H9 (cell line): ENCODE data around the gene AMPH. TPM values are rescaled to one million over a fixed set of nuclear protein-coding genes. Genes with fewer than 3 reads are reported as not detected.

Experiments used
- DNase-seq: peaks from one replicate; pipeline ENCODE4 v3.0.0-alpha.2; 2017
- H2AFZ ChIP-seq: one replicate; pipeline ENCODE4 v1.6.1; 2013; ENCODE audit warnings: mild to moderate bottlenecking, low read length, control low read depth, moderate library complexity
- H2AK5ac ChIP-seq: 2 replicates; pipeline ENCODE4 v1.6.1; 2013; ENCODE audit warnings: low read length, control low read depth, mixed read lengths; ENCODE audit not compliant: insufficient read length
- H2BK120ac ChIP-seq: one replicate; pipeline ENCODE4 v1.6.1; 2013; ENCODE audit warnings: low read depth, mild to moderate bottlenecking, low read length, control low read depth, inconsistent platforms; ENCODE audit not compliant: poor library complexity, severe bottlenecking
- H2BK12ac ChIP-seq: 2 replicates; pipeline ENCODE4 v1.6.1; 2013; ENCODE audit warnings: low read length, control low read depth, mixed read lengths, low read depth; ENCODE audit not compliant: insufficient read length
- H2BK15ac ChIP-seq: 2 replicates; pipeline ENCODE4 v1.6.1; 2013; ENCODE audit warnings: low read depth, low read length, control low read depth
- H2BK20ac ChIP-seq: one replicate; pipeline ENCODE4 v1.6.1; 2013; ENCODE audit warnings: low read depth, mild to moderate bottlenecking, low read length, control low read depth, inconsistent platforms; ENCODE audit not compliant: poor library complexity, severe bottlenecking
- H2BK5ac ChIP-seq: 2 replicates; pipeline ENCODE4 v1.6.1; 2013; ENCODE audit warnings: low read length, control low read depth, mixed read lengths; ENCODE audit not compliant: insufficient read length
- H3K14ac ChIP-seq: 2 replicates; pipeline ENCODE4 v1.6.1; 2013; ENCODE audit warnings: low read length, control low read depth; ENCODE audit not compliant: insufficient read depth
- H3K18ac ChIP-seq: 2 replicates; pipeline ENCODE4 v1.6.1; 2013; ENCODE audit warnings: low read depth, mild to moderate bottlenecking, mixed read lengths, low read length, control low read depth; ENCODE audit not compliant: insufficient read length
- H3K23ac ChIP-seq: 2 replicates; pipeline ENCODE4 v1.6.1; 2013; ENCODE audit warnings: low read length, control low read depth, mixed read lengths, low read depth; ENCODE audit not compliant: insufficient read length
- H3K23me2 ChIP-seq: 2 replicates; pipeline ENCODE4 v1.6.1; 2013; ENCODE audit warnings: low read depth, mild to moderate bottlenecking, mixed read lengths, low read length, control low read depth; ENCODE audit not compliant: insufficient read length, poor library complexity, severe bottlenecking
- H3K27ac ChIP-seq: 2 replicates; pipeline ENCODE4 v1.5.1; 2013; ENCODE audit warnings: low read length, control low read depth, mixed read lengths, low read depth; ENCODE audit not compliant: insufficient read length
- H3K27me3 ChIP-seq: 2 replicates; pipeline ENCODE4 v1.6.1; 2013; ENCODE audit warnings: low read length, control low read depth, inconsistent platforms; ENCODE audit not compliant: insufficient read depth
- H3K4ac ChIP-seq: 2 replicates; pipeline ENCODE4 v1.6.1; 2013; ENCODE audit warnings: low read depth, mild to moderate bottlenecking, control low read depth, inconsistent platforms, low read length, moderate library complexity
- H3K4me1 ChIP-seq: 2 replicates; pipeline ENCODE4 v1.6.1; 2013; ENCODE audit warnings: low read length, control low read depth, inconsistent platforms; ENCODE audit not compliant: insufficient read depth
- H3K4me2 ChIP-seq: 2 replicates; pipeline ENCODE4 v1.6.1; 2013; ENCODE audit warnings: low read length, control low read depth, mixed read lengths; ENCODE audit not compliant: insufficient read length, insufficient read depth
- H3K56ac ChIP-seq: 2 replicates; pipeline ENCODE4 v1.6.1; 2013; ENCODE audit warnings: low read depth, mild to moderate bottlenecking, mixed read lengths, low read length, control low read depth; ENCODE audit not compliant: insufficient read length
- H3K79me1 ChIP-seq: 2 replicates; pipeline ENCODE4 v1.6.1; 2013; ENCODE audit warnings: low read depth, mild to moderate bottlenecking, moderate library complexity, low read length, control low read depth, inconsistent platforms; ENCODE audit not compliant: insufficient read depth, poor library complexity, severe bottlenecking
- H3K79me2 ChIP-seq: 2 replicates; pipeline ENCODE4 v1.6.1; 2013; ENCODE audit warnings: low read length, control low read depth, inconsistent platforms; ENCODE audit not compliant: insufficient read depth
- H3K9ac ChIP-seq: 2 replicates; pipeline ENCODE4 v1.6.1; 2013; ENCODE audit warnings: low read length, control low read depth, mixed read lengths; ENCODE audit not compliant: insufficient read length; ENCODE audit errors: extremely low read depth
- H3K9me3 ChIP-seq: one replicate; pipeline ENCODE4 v1.6.1; 2013; ENCODE audit warnings: low read depth, low read length, inconsistent platforms; ENCODE audit not compliant: control insufficient read depth
- H3T11ph ChIP-seq: one replicate; pipeline ENCODE4 v1.6.1; 2013; ENCODE audit warnings: mild to moderate bottlenecking, low read length, control low read depth, inconsistent platforms
- H4K20me1 ChIP-seq: one replicate; pipeline ENCODE4 v1.6.1; 2013; ENCODE audit not compliant: control insufficient read depth, insufficient read length, insufficient read depth
- H4K5ac ChIP-seq: 2 replicates; pipeline ENCODE4 v1.6.1; 2013; ENCODE audit warnings: low read depth, mild to moderate bottlenecking, mixed read lengths, low read length, control low read depth; ENCODE audit not compliant: insufficient read length
- H4K8ac ChIP-seq: replicated peaks from 2 replicates; pipeline ENCODE4 v1.6.1; 2013; ENCODE audit warnings: low read length, control low read depth, mixed read lengths, low read depth; ENCODE audit not compliant: insufficient read length
- H4K91ac ChIP-seq: 2 replicates; pipeline ENCODE4 v1.6.1; 2013; ENCODE audit warnings: low read depth, mild to moderate bottlenecking, moderate library complexity, mixed read lengths, low read length, control low read depth; ENCODE audit not compliant: insufficient read length
- H3K27ac Mint-ChIP-seq, 3 experiments: 2 replicates in 2 of 3; 3 replicates in 1 of 3; pipeline ENCODE4 v1.8.0; 2020 to 2021; ENCODE audit warnings: mixed read lengths in 3 of 3, mild to moderate bottlenecking in 1 of 3, moderate library complexity in 1 of 3
- H3K27me3 Mint-ChIP-seq: 2 replicates; pipeline ENCODE4 v1.8.0; 2021; ENCODE audit warnings: low read depth, mild to moderate bottlenecking, moderate library complexity, mixed read lengths
- H3K36me3 Mint-ChIP-seq, 3 experiments: 2 replicates in 2 of 3; 3 replicates in 1 of 3; pipeline ENCODE4 v1.8.0; 2020 to 2021; ENCODE audit warnings: low read depth in 3 of 3, mixed read lengths in 3 of 3; ENCODE audit not compliant: insufficient read depth in 1 of 3
- H3K4me1 Mint-ChIP-seq, 2 experiments: 2 replicates each; pipeline ENCODE4 v1.8.0; 2020; ENCODE audit warnings: mixed read lengths in 2 of 2
- H3K4me3 Mint-ChIP-seq, 2 experiments: 2 replicates in 1 of 2; 3 replicates in 1 of 2; pipeline ENCODE4 v1.8.0; 2020 to 2021; ENCODE audit warnings: mild to moderate bottlenecking in 2 of 2, mixed read lengths in 2 of 2, moderate library complexity in 1 of 2
- H3K9me3 Mint-ChIP-seq, 2 experiments: 2 replicates in 1 of 2; 3 replicates in 1 of 2; pipeline ENCODE4 v1.8.0; 2020; ENCODE audit warnings: mild to moderate bottlenecking in 2 of 2, mixed read lengths in 2 of 2, moderate library complexity in 1 of 2
- WGBS: extraction: QIAGEN DNeasy Blood & Tissue Kit; methylation state at CpG from one replicate; pipeline ENCODE4 v1.1.7; 2013; ENCODE audit warnings: missing lambda C conversion rate, low lambda C conversion rate, mixed read lengths; ENCODE audit not compliant: insufficient read length; ENCODE audit errors: extremely low coverage; 5-methylcytosine and 5-hydroxymethylcytosine counted together
- total RNA-seq: library from RNA; stranded (reverse); gene quantifications from 2 replicates; pipeline ENCODE4 v1.2.1, GENCODE V29; 2021
- TF ChIP-seq, protein P1 (sequence below): fragments of 200-600 bp; sonication (generic); conservative IDR thresholded peaks from 3 replicates; pipeline ENCODE4 v1.8.0; 2021; ENCODE audit warnings: antibody characterized with exemption, mild to moderate bottlenecking

AMPH gene
- total RNA-seq, 1 experiment from 2014 or later, result 4.8 TPM

DNA sequence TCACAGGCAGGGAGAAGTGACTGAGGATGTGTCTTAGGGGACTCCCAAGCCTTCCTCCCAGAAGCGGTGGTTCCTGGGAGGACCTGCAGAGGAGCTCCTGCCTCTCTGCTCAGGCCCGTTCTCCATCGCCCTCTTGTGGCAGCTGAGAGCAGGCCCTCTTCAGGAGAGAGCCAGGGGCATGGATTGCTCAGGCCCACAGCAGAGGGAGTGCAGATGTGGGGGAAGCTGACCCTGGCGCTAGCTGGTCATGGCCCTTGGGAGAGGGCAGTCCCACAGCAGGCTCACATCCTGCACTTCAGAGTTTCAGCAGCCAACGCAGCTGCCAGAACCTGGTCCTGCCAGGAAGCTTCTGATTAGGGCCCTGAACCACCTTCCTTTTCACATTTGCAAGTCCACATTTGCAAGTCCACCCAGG, 263.0 kb downstream of the AMPH start:
- no peak overlapping the region for H4K91ac ChIP-seq
- no peaks in the 10 kb centered on the region for H3K4me1 ChIP-seq
- no peak overlapping the region for H4K8ac ChIP-seq
- H3K23me2 ChIP-seq, result no peaks in the 10 kb centered on the region
- DNase-seq, result peak; percentile 95
- H3K4me2 ChIP-seq, result no peak overlapping the region
- TF ChIP-seq, protein P1, sequence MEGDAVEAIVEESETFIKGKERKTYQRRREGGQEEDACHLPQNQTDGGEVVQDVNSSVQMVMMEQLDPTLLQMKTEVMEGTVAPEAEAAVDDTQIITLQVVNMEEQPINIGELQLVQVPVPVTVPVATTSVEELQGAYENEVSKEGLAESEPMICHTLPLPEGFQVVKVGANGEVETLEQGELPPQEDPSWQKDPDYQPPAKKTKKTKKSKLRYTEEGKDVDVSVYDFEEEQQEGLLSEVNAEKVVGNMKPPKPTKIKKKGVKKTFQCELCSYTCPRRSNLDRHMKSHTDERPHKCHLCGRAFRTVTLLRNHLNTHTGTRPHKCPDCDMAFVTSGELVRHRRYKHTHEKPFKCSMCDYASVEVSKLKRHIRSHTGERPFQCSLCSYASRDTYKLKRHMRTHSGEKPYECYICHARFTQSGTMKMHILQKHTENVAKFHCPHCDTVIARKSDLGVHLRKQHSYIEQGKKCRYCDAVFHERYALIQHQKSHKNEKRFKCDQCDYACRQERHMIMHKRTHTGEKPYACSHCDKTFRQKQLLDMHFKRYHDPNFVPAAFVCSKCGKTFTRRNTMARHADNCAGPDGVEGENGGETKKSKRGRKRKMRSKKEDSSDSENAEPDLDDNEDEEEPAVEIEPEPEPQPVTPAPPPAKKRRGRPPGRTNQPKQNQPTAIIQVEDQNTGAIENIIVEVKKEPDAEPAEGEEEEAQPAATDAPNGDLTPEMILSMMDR, result peak; percentile 89
- H3K4ac ChIP-seq, result no peak overlapping the region
- H3K23ac ChIP-seq, result no peak overlapping the region
- H3K79me2 ChIP-seq, result no peaks in the 10 kb centered on the region
- no peak overlapping the region for H3T11ph ChIP-seq
- no peak overlapping the region for H2BK15ac ChIP-seq
- no peak overlapping the region for H2BK5ac ChIP-seq
- no peaks in the 10 kb centered on the region for H3K27me3 Mint-ChIP-seq
- WGBS, result no CpG with 5 or more reads among the region's 5 CpGs
- H3K9me3 ChIP-seq, result no peaks in the 10 kb centered on the region
- H3K36me3 Mint-ChIP-seq, result peaks cover 0 to 4% (median 0%) of the 10 kb centered on the region in 3 experiments; a peak in 1 of 7 replicates
- H2BK12ac ChIP-seq, result no peak overlapping the region
- no peak overlapping the region for H2BK20ac ChIP-seq
- no peak overlapping the region for H3K27ac Mint-ChIP-seq
- H2AFZ ChIP-seq, result no peak overlapping the region
- no peaks in the 10 kb centered on the region for H3K9me3 Mint-ChIP-seq
- no peak overlapping the region for H2AK5ac ChIP-seq
- H3K27me3 ChIP-seq, result no peaks in the 10 kb centered on the region
- H3K27ac ChIP-seq, result no peak overlapping the region
- no peak overlapping the region for H4K5ac ChIP-seq
- no peak overlapping the region for H3K4me3 Mint-ChIP-seq
- H2BK120ac ChIP-seq, result no peak overlapping the region
- peaks cover 11 to 13% of the 10 kb centered on the region in 2 experiments for H3K4me1 Mint-ChIP-seq
- no peaks in the 10 kb centered on the region for H4K20me1 ChIP-seq
- no peak overlapping the region for H3K9ac ChIP-seq
- H3K56ac ChIP-seq, result no peak overlapping the region
- no peak overlapping the region for H3K14ac ChIP-seq
- H3K18ac ChIP-seq, result no peak overlapping the region
- H3K79me1 ChIP-seq, result no peaks in the 10 kb centered on the region
